Left ventricle myocardium superior (tissue), 1 donor: ENCODE data around the gene FGF3. TPM values are rescaled to one million over a fixed set of nuclear protein-coding genes. Genes with fewer than 3 reads are reported as not detected.

Experiments used
- ATAC-seq: fragments of 200-7000 bp; cut with Tn5 transposase; one replicate; pipeline ENCODE4 v1.9.1; 2020; ENCODE audit warnings: mild to moderate bottlenecking, moderate library complexity
- DNase-seq: peaks from one replicate; pipeline ENCODE4 v3.0.0-alpha.2; 2020
- intact Hi-C: fragments of 100-400 bp; cut with micrococcal nuclease; formaldehyde crosslinking; loops from one replicate; pipeline ENCODE4 v1.11.0; 2022
- total RNA-seq: library from RNA; stranded (reverse); fragmentation: NEBNext Ultra II Directional; extraction: Animal tissue kit (Norgen Biotek cat#: 25700); gene quantifications from one replicate; pipeline ENCODE4 v1.2.1, GENCODE V29; 2021
- donor health status: DM: no; HTN: yes; CAD: no; lungs with severe emphysema.

FGF3 gene
- total RNA-seq, 1 donor from 2014 or later: not detected

GRCh38 chr11:69811431-69811830 is 7.8 kb downstream of the FGF3 start:
- no peak for ATAC-seq
- no peak for DNase-seq

GRCh38 chr11:69810289-69811118 is 8.7 kb downstream of the FGF3 start:
- ATAC-seq: peak; percentile 34
- intact Hi-C loops: no loop called here
- no peak for DNase-seq

More at GRCh38 chr11:69811431-69811830, 7.8 kb downstream of the FGF3 start:
- intact Hi-C loops: no loop called here

- ATAC-seq (no peak), DNase-seq (no peak)
- intact Hi-C loops: no loop called here
Measured at GRCh38 chr11:69808667-69809086, 10.5 kb downstream of the FGF3 start.

GRCh38 chr11:69807106-69807815 is 12.0 kb downstream of the FGF3 start:
- no peak for DNase-seq
- ATAC-seq: no peak
- intact Hi-C loops: no loop called here

- intact Hi-C loops: no loop called here
- DNase-seq: peak; percentile 74
- peak; percentile 97 for ATAC-seq
Measured at GRCh38 chr11:69804769-69805508, 14.3 kb downstream of the FGF3 start.

GRCh38 chr11:69803604-69804218 is 15.5 kb downstream of the FGF3 start:
- ATAC-seq (no peak), DNase-seq (no peak)
- intact Hi-C loops: no loop called here

GRCh38 chr11:69803022-69803421 is 16.2 kb downstream of the FGF3 start:
- no peak for DNase-seq
- intact Hi-C loops: no loop called here
- ATAC-seq: no peak

- ATAC-seq: no peak
- DNase-seq: no peak
- intact Hi-C loops: no loop called here
Measured at GRCh38 chr11:69802590-69802989, 16.6 kb downstream of the FGF3 start.

GRCh38 chr11:69801513-69802335 is 17.5 kb downstream of the FGF3 start:
- DNase-seq: no peak
- ATAC-seq: no peak
- intact Hi-C loops: no loop called here

GRCh38 chr11:69800278-69800677 is 18.9 kb downstream of the FGF3 start:
- DNase-seq (no peak), ATAC-seq (no peak)
- intact Hi-C loops: no loop called here

GRCh38 chr11:69799582-69799981 is 19.6 kb downstream of the FGF3 start:
- DNase-seq: no peak
- no peak for ATAC-seq
- intact Hi-C loops: no loop called here

- DNase-seq (peak; percentile 13), ATAC-seq (no peak)
- intact Hi-C loops: no loop called here
Measured at GRCh38 chr11:69799097-69799496, 20.1 kb downstream of the FGF3 start.

GRCh38 chr11:69797737-69798528 is 21.3 kb downstream of the FGF3 start:
- intact Hi-C loops: no loop called here
- DNase-seq: peak; percentile 32
- ATAC-seq: no peak

- intact Hi-C loops: no loop called here
- ATAC-seq (peak; percentile 34), DNase-seq (no peak)
Measured at GRCh38 chr11:69797156-69797555, 22.1 kb downstream of the FGF3 start.

GRCh38 chr11:69796063-69796462 is 23.2 kb downstream of the FGF3 start:
- ATAC-seq (peak; percentile 79), DNase-seq (no peak)
- intact Hi-C loops: no loop called here

- DNase-seq (no peak), ATAC-seq (no peak)
- intact Hi-C loops: no loop called here
Measured at GRCh38 chr11:69791276-69792180, 27.7 kb downstream of the FGF3 start.

- DNase-seq: no peak
- ATAC-seq: no peak
- intact Hi-C loops: no loop called here
Measured at GRCh38 chr11:69788956-69789355, 30.3 kb downstream of the FGF3 start.
